HepG2 (cell line): ENCODE data around the gene LTV1. TPM values are rescaled to one million over a fixed set of nuclear protein-coding genes. Genes with fewer than 3 reads are reported as not detected.

ENCODE experiments used
- ATAC-seq: fragments of 200-7000 bp; cut with Tn5 transposase; 3 replicates; pipeline ENCODE4 v1.9.1; 2020; ENCODE audit warnings: mild to moderate bottlenecking, moderate library complexity
- BruUV-seq: library from RNA; stranded (reverse); fragments of 400-500 nt; replicated peaks from 2 replicates; lab custom pipeline; 2021; lab: Mats Ljungman, UMichigan
- CTCF ChIA-PET: fragments of 300-600 bp; formaldehyde crosslinking; extraction: SDS; loops from one replicate; lab custom pipeline; 2021; ENCODE audit warnings: low total read pairs, inconsistent platforms, low intra/inter-chr PET ratio; lab: Yijun Ruan, JAX
- POLR2A ChIA-PET: fragments of 350-600 bp; sonication (Branson Sonifier 250); formaldehyde crosslinking; loops from one replicate; lab custom pipeline; 2020; ENCODE audit warnings: antibody characterized with exemption, inconsistent platforms; lab: Yijun Ruan, JAX
- DNase-seq: peaks from one replicate; pipeline ENCODE4 v3.0.0-alpha.2; 2015; ENCODE audit warnings: low spot score
- FAIRE-seq: peaks from 3 replicates; lab custom pipeline; 2011; peaks lifted over from hg19 to GRCh38; lab: Jason Lieb, UNC
- H2AFZ ChIP-seq: one replicate; pipeline ENCODE4 v1.6.1; 2011; ENCODE audit warnings: low read length, inconsistent platforms
- H3K27ac ChIP-seq: fragments of 300-600 bp; 3 replicates; pipeline ENCODE4 v1.8.0; 2011; ENCODE audit warnings: mixed run types, mild to moderate bottlenecking, mixed read lengths, low read length, inconsistent platforms; ENCODE audit not compliant: insufficient read depth; ENCODE audit errors: extremely low read length
- H3K27me3 ChIP-seq, 2 experiments: fragments of 200-600 bp in 1 of 2; 2 replicates in 1 of 2; 3 replicates in 1 of 2; pipeline versions ENCODE4 v1.6.0 to v1.8.0; 2011; ENCODE audit warnings: low read length in 2 of 2, mild to moderate bottlenecking in 2 of 2, moderate library complexity in 2 of 2, inconsistent platforms in 1 of 2; ENCODE audit not compliant: insufficient read depth in 2 of 2, control insufficient read depth in 1 of 2
- H3K36me3 ChIP-seq, 2 experiments: fragments of 200-600 bp in 1 of 2; replicated peaks in 1 of 2; 2 replicates in 1 of 2; 3 replicates in 1 of 2; pipeline versions ENCODE4 v1.5.1 to v1.8.0; 2011; ENCODE audit warnings: low read length in 2 of 2, inconsistent platforms in 1 of 2; ENCODE audit not compliant: insufficient read depth in 2 of 2, control insufficient read depth in 1 of 2
- H3K4me1 ChIP-seq: 2 replicates; pipeline ENCODE4 v1.5.1; 2012; ENCODE audit warnings: low read length, inconsistent platforms; ENCODE audit not compliant: insufficient read depth
- H3K4me2 ChIP-seq: 2 replicates; pipeline ENCODE4 v1.6.0; 2011; ENCODE audit warnings: low read depth, low read length, inconsistent platforms
- H3K4me3 ChIP-seq, 3 experiments: fragments of 200-600 bp in 1 of 3; sonication (generic), shearing (Covaris generic) in 1 of 3; replicated peaks in 1 of 3; 2 replicates each; pipeline ENCODE4 v1.5.1; 2011 to 2016; ENCODE audit warnings: low read length in 3 of 3, inconsistent platforms in 2 of 3, low read depth in 2 of 3, mild to moderate bottlenecking in 2 of 3, control low read depth in 1 of 3, mixed read lengths in 1 of 3; ENCODE audit not compliant: insufficient read depth in 1 of 3
- H3K79me2 ChIP-seq: one replicate; pipeline ENCODE4 v1.6.1; 2011; ENCODE audit warnings: low read length, inconsistent platforms; ENCODE audit not compliant: insufficient read depth
- H3K9ac ChIP-seq: 2 replicates; pipeline ENCODE4 v1.6.0; 2011; ENCODE audit warnings: mild to moderate bottlenecking, low read depth, low read length, inconsistent platforms; ENCODE audit not compliant: insufficient read depth
- H3K9me3 ChIP-seq: 2 replicates; pipeline ENCODE4 v1.5.1; 2012; ENCODE audit warnings: mild to moderate bottlenecking, low read length
- H4K20me1 ChIP-seq: 2 replicates; pipeline ENCODE4 v1.6.0; 2011; ENCODE audit warnings: inconsistent platforms, mild to moderate bottlenecking, low read length, moderate library complexity; ENCODE audit not compliant: insufficient read depth
- AFF4 ChIP-seq: sonication (generic); formaldehyde crosslinking; IDR thresholded peaks from 2 replicates; pipeline ENCODE4 v1.4.0; 2020; ENCODE audit warnings: missing genetic modification reagents
- ARNT2 ChIP-seq: sonication (generic); formaldehyde crosslinking; IDR thresholded peaks from 2 replicates; pipeline ENCODE4 v1.8.0; 2022; ENCODE audit warnings: mild to moderate bottlenecking, low read depth, missing genetic modification reagents, moderate library complexity
- JUND ChIP-seq: sonication (generic); formaldehyde crosslinking; IDR thresholded peaks from 2 replicates; pipeline ENCODE4 v1.8.0; 2022; ENCODE audit warnings: mild to moderate bottlenecking, missing genetic modification reagents
- KAT7 ChIP-seq: IDR thresholded peaks from 2 replicates; pipeline ENCODE4 v1.6.1; 2018; ENCODE audit warnings: borderline replicate concordance, missing compliant biosample characterization
- NFKBIZ ChIP-seq: IDR thresholded peaks from 2 replicates; pipeline ENCODE4 v1.6.1; 2018; ENCODE audit warnings: missing genetic modification reagents, missing compliant biosample characterization
- RBM22 ChIP-seq: fragments of 200-400 bp; formaldehyde crosslinking; optimal IDR thresholded peaks from 2 replicates; pipeline ENCODE3; 2017; ENCODE audit warnings: mild to moderate bottlenecking, low read length, moderate library complexity
- SIN3A ChIP-seq: IDR thresholded peaks from 2 replicates; pipeline ENCODE4 v1.6.1; 2011; ENCODE audit warnings: low read depth, mild to moderate bottlenecking, control low read depth, low read length, borderline replicate concordance
- THAP8 ChIP-seq: sonication (generic); formaldehyde crosslinking; IDR thresholded peaks from 2 replicates; pipeline ENCODE4 v1.5.1; 2020; ENCODE audit warnings: missing genetic modification reagents, mild to moderate bottlenecking, borderline replicate concordance
- YEATS2 ChIP-seq: sonication (generic); formaldehyde crosslinking; IDR thresholded peaks from 2 replicates; pipeline ENCODE4 v1.4.0; 2020; ENCODE audit warnings: missing genetic modification reagents, borderline replicate concordance
- ZFP36L1 ChIP-seq: sonication (generic); formaldehyde crosslinking; IDR thresholded peaks from 2 replicates; pipeline ENCODE4 v1.8.0; 2022; ENCODE audit warnings: mild to moderate bottlenecking, missing genetic modification reagents, moderate library complexity
- ZMAT3 ChIP-seq: sonication (generic); formaldehyde crosslinking; conservative IDR thresholded peaks from 2 replicates; pipeline ENCODE4 v1.7.0; 2021; ENCODE audit warnings: missing genetic modification reagents
- ZNF124 ChIP-seq: sonication (generic); formaldehyde crosslinking; IDR thresholded peaks from 2 replicates; pipeline ENCODE4 v1.4.0; 2020; ENCODE audit warnings: missing genetic modification reagents
- ZNF280B ChIP-seq: sonication (generic); formaldehyde crosslinking; IDR thresholded peaks from 2 replicates; pipeline ENCODE4 v1.5.0; 2020; ENCODE audit warnings: missing genetic modification reagents, mild to moderate bottlenecking, borderline replicate concordance
- ZNF431 ChIP-seq: sonication (generic); formaldehyde crosslinking; IDR thresholded peaks from 2 replicates; pipeline ENCODE4 v1.9.0; 2022; ENCODE audit warnings: missing genetic modification reagents, low read depth, mild to moderate bottlenecking, borderline replicate concordance
- ZNF710 ChIP-seq: sonication (generic); formaldehyde crosslinking; IDR thresholded peaks from 2 replicates; pipeline ENCODE4 v1.5.0; 2020; ENCODE audit warnings: mild to moderate bottlenecking, missing genetic modification reagents, borderline replicate concordance
- WGBS: methylation state at CpG from one replicate; pipeline ENCODE4 v1.1.6; 2017; ENCODE audit warnings: low lambda C conversion rate; 5-methylcytosine and 5-hydroxymethylcytosine counted together
- in situ Hi-C: cut with HindIII; loops from 2 replicates; pipeline ENCODE4 v1.10.0; 2017; ENCODE audit warnings: low pct_unique_long_range_greater_than_20kb; ENCODE audit not compliant: extremely low pct_ligation_motif_present
- intact Hi-C: fragments of 100-400 bp; cut with micrococcal nuclease; formaldehyde crosslinking; loops from one replicate; pipeline ENCODE4 v1.10.0; 2022; ENCODE audit not compliant: unreplicated experiment
- polyA plus RNA-seq, 8 experiments: library from polyadenylated mRNA; depleted of rRNA in 3 of 8; stranded (reverse) in 7 of 8; unstranded in 1 of 8; fragments of >200 nt; fragmentation: Illumina TruSeq in 4 of 8; extraction: Trizol in 4 of 8; gene quantifications; 2 replicates each; pipeline versions ENCODE4 v1.2.1 to v1.2.3, GENCODE V29; 2011 to 2016; ENCODE audit warnings: low read depth in 4 of 8, missing spikeins in 1 of 8, mixed read lengths in 1 of 8; ENCODE audit not compliant: insufficient read depth in 1 of 8
- total RNA-seq, 5 experiments: library from RNA; depleted of rRNA; stranded (reverse); fragments of >200 nt; fragmentation: Illumina TruSeq; extraction: Trizol; gene quantifications; 2 replicates each; pipeline ENCODE4 v1.2.3, GENCODE V29; 2016; ENCODE audit warnings: low read depth in 1 of 5

LTV1 gene
- total and polyA plus RNA-seq, 2 of the 13 experiments (the other 11 are each of a cell fraction or from before 2014, with no cell fraction given): 21.1 to 85.8 TPM

- TF ChIP-seq ZNF280B (CRISPR knock-in tag) (no peak), ZFP36L1 (CRISPR knock-in tag) (no peak), SIN3A (no peak)
- TF ChIP-seq, all 625 proteins: peak for 0
Measured at GRCh38 chr6:143884216-143884900, 41.2 kb downstream of the LTV1 start (continued).

GRCh38 chr6:143885116-143885515, 42.0 kb downstream of the LTV1 start:
- H3K4me3 ChIP-seq: no peak overlapping the region
- H3K4me1 ChIP-seq: no peaks in the 10 kb centered on the region
- DNase-seq: no peak
- intact Hi-C loops (no loop called here), in situ Hi-C loops (no loop called here)
- FAIRE-seq: no peak
- no peaks in the 10 kb centered on the region for H3K9me3 ChIP-seq
- no TSS peak for BruUV-seq
- WGBS: 44% methylated on average over 1 of the region's 1 CpG
- no peak overlapping the region for H3K4me2 ChIP-seq
- no peaks in the 10 kb centered on the region for H3K79me2 ChIP-seq
- CTCF ChIA-PET: no interaction called here
- H3K36me3 ChIP-seq: no peaks in the 10 kb centered on the region
- H3K27me3 ChIP-seq: no peaks in the 10 kb centered on the region; a peak in 2 of 5 replicates
- POLR2A ChIA-PET: no interaction called here
- H3K27ac ChIP-seq: no peak overlapping the region
- H4K20me1 ChIP-seq: no peaks in the 10 kb centered on the region
- ATAC-seq: no peak
- H2AFZ ChIP-seq: no peak overlapping the region
- H3K9ac ChIP-seq: no peak overlapping the region
- TF ChIP-seq THAP8 (CRISPR knock-in tag): no peak
- no peak for TF ChIP-seq JUND (CRISPR knock-in tag)
- TF ChIP-seq ZMAT3 (CRISPR knock-in tag): no peak
- no peak for TF ChIP-seq YEATS2 (CRISPR knock-in tag)
- TF ChIP-seq RBM22: no peak
- TF ChIP-seq AFF4 (CRISPR knock-in tag): no peak
- TF ChIP-seq ARNT2 (CRISPR knock-in tag): no peak
- no peak for TF ChIP-seq NFKBIZ
- TF ChIP-seq ZNF431 (CRISPR knock-in tag): no peak
- no peak for TF ChIP-seq ZNF124 (CRISPR knock-in tag)
- no peak for TF ChIP-seq ZNF710 (CRISPR knock-in tag)
- TF ChIP-seq KAT7 (CRISPR knock-in tag): no peak
